Suprapubic skin (tissue), 3 donors: ENCODE data around the gene CENPX.

Experiments used
- POLR2A ChIP-seq, 2 donors: fragments of 450-650 bp; IDR thresholded peaks; one replicate each; pipeline ENCODE4 v1.6.1; 2017; ENCODE audit warnings: antibody characterized with exemption in 2 of 2, mild to moderate bottlenecking in 2 of 2, moderate library complexity in 2 of 2
- TF ChIP-seq, protein P1 (sequence below), 2 donors: fragments of 200-600 bp in 1 of 2; fragments of 450-650 bp in 1 of 2; sonication (generic) in 1 of 2; IDR thresholded peaks; one replicate each; pipeline ENCODE4 v1.5.1; 2016 to 2019; ENCODE audit warnings: antibody characterized with exemption in 2 of 2, mild to moderate bottlenecking in 1 of 2, moderate library complexity in 1 of 2

DNA sequence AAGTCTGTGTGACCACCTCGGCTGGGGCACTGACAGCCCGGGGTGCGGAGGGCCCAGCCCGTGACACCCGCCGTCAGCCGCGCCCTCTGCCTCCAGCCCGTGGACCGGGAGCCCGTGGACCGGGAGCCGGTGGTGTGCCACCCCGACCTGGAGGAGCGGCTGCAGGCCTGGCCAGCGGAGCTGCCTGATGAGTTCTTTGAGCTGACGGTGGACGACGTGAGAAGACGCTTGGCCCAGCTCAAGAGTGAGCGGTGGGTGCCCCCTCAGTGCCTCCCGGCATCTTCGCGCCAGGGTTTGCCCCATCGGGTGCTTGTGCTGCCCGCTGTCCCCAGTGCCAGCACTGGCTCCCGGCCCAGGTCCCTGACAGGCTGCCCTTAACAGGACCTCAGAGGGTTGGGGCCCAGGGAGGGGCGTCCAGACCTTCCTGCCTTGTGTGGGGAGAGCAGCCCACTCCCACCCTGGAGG lies 13.7 kb downstream of the CENPX start:
- TF ChIP-seq, protein P1, sequence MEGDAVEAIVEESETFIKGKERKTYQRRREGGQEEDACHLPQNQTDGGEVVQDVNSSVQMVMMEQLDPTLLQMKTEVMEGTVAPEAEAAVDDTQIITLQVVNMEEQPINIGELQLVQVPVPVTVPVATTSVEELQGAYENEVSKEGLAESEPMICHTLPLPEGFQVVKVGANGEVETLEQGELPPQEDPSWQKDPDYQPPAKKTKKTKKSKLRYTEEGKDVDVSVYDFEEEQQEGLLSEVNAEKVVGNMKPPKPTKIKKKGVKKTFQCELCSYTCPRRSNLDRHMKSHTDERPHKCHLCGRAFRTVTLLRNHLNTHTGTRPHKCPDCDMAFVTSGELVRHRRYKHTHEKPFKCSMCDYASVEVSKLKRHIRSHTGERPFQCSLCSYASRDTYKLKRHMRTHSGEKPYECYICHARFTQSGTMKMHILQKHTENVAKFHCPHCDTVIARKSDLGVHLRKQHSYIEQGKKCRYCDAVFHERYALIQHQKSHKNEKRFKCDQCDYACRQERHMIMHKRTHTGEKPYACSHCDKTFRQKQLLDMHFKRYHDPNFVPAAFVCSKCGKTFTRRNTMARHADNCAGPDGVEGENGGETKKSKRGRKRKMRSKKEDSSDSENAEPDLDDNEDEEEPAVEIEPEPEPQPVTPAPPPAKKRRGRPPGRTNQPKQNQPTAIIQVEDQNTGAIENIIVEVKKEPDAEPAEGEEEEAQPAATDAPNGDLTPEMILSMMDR (IDR thresholded peaks at IDR 0.05) = no peak
- no peak for TF ChIP-seq POLR2A (IDR thresholded peaks at IDR 0.05)
